Activated gamma-delta T cell treated with anti-CD3 and anti-CD28 coated beads, Interleukin-2, amount 50 U/mL, for 16 hours (primary cell): ENCODE results near the gene IQGAP2.
"Not testable (repeated sequence)": the region's sequence is repeated elsewhere in the genome, so short reads cannot be mapped to it uniquely, and the experiment has no call there.

ENCODE experiments used
- DNase-seq: peaks from one replicate; pipeline ENCODE4 v3.0.0-alpha.2; 2020; ENCODE audit warnings: low read depth

The IQGAP2 gene

DNA sequence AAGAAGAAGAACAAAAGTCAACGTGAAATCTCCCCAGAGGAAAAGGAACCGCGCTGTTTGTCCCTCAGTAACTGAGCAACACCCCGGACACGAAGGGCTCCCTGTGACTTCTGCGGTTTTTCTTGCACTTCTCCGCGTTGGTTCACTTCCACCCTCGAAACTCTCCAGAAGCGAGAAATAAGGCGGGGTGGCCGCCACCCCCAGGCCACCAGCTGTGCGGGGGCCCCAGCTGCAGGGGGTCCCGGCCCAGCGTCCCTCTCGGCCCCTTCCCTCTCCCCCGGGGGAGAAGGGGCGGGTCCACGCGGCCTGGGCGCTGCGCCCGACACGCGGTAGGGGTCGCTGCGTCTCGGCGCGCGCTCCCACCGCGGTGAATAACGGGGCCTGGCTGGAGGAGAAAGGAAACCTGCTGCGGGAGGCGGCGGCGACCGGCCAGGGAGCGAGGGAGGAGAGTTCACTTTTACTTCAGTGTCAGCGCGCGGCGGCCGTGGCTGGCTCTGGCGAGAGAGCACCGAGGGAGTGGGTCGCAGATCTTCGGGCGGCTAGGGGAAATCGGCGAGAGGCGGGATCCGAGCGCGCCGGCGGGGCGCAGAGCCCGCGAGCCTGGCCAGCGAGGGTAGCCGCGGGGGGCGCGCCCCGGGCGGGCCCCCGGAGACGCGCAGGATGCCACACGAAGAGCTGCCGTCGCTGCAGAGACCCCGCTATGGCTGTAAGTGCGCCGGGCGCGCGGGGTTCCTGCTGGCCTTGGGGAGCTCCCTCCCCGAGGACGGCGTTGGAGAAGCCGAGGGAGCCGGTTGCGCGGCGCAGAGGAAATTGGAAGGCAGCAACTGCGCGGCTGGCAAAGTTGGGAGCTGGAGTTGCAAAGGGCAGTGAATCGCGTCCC is at the start of gene IQGAP2:
TSS of gene IQGAP2 (plus strand) at position 400 of the 880 bp plus-strand sequence. CDS start at position 661, 261 bp downstream.
- peak; percentile 69 for DNase-seq

GRCh38 chr5:76356887-76357286 is 46.2 kb upstream of the IQGAP2 start:
- DNase-seq: no peak

DNA sequence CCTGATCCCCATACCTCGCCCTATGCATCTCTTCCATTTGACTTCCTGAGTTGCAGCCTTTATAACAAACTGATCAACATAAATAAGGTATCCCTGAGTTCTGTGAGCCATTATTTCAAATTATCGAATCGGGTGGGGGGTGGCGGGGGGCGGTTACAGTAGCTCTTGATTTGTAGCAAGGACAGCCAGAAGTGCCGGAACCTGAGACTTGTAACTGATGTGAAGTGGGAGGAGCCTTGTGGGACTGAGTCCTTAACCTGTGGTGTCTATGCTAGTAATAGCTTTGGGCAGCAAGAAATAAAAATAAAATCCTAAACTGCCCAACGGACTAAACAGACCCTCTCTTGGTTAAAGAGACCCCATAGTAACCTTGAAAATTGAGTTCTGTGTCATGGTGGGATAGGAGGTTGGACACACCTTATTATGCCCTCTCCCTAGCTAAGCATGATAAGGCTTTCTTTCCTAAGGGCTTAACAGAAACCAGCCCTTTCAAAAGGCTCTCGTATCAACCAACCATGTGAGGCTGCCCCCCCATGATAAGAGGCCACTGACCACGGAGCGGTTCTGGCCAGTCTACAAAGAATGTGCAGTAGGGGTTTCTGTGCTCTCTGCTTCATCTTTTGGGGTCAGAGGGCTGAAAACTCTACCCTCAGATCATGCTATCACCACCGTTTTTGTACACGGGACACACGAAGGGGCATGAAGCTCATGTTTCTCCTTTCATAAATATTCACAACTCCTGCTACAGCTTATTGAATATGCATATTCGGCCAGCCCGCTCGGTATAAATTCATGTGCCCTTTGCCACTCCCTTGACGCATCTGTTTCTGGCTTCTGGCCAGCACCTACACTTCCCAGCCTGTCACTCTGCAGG is 39.5 kb upstream of the IQGAP2 start:
- DNase-seq: no peak

DNA sequence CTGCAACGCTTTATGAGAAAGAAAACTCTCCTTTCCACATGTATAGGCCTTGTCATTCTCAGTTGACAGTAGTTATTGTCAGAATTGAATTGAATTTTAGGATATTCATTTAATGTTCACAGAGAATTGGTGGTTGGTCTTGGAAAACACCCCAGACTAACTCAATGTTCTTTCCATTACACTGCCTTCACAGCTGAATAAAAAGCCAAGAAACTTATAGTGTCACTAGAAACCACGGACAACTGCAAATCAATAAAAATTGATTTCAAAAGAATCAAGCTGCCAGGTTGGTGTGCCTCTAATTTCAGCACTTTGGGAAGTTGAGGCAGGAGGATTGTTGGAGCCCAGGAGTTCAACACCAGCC is 38.9 kb upstream of the IQGAP2 start:
- no peak for DNase-seq

- no peak for DNase-seq
Measured at GRCh38 chr5:76365561-76365960, 37.5 kb upstream of the IQGAP2 start.

DNA sequence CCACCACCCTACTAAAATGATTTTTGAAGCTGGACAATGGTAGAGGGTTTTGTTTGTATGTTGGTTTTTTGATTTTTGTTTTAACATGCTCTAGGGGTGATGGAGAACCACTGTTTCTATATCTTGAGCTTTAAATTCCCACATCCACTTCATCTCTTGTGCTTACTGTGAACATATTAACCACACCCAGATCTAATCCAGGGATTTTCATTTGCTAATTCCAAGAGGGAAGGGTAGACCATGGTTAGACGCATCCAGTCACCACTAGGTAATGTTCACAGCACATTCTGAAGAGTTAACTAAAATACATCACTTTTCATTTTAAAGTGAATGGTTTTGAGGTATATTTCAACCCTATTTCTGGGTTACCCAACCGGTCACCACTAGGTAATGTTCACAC is 36.5 kb upstream of the IQGAP2 start:
- no peak for DNase-seq

DNA sequence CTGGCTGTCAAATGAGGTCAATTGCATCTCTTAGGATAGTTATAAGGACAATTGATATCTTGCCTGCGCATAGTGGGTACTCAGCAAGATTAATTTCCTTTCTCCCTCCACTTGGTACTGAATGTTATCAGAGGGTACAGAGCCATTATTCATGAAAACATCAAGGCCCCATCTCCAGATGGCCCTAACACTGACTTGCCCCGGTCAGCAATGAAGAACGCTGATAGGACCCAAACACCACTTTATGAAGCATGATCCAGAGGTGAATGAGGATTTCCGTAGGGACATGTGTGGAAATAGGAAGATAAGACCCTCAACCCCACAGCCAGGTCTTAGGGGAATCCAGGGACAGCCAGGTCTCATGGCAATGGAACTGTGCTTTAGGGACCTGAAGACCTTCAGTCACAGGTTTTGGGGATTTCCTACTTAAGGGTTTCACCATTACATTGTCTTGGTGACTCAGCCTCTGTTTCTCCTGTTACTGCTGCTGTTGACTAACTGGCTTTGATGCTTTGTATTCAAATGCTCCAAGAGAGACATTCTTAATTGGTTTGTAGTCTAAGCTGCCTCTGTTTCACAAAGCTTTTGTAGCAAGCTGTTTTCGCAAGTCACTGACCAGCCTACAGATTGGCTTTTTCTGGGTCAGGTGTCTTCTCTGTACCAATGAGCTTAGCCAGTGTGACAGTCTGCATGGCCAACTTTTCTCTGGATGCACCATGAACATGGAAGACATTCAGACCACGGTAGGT is 35.3 kb upstream of the IQGAP2 start:
- DNase-seq: no peak

GRCh38 chr5:76368941-76369340 is 34.1 kb upstream of the IQGAP2 start:
- no peak for DNase-seq

DNA sequence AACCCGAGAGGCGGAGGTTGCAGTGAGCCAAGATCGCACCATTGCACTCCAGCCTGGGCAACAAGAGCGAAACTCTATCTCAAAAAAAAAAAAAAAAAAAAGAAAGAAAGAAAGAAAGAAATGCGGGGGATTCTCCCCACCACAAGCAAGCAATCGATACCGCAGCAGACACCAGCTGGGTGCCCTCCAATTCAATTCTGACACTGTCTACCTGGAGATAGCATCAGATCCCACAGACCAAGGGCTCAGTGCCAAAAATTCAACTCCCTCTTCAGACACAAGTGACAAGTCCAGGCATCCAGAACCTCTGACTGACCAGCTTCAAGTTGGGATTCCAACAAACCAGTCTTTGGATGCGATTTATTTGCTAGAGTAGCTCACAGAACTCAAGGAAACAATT is 33.4 kb upstream of the IQGAP2 start:
- not testable (repeated sequence) for DNase-seq

GRCh38 chr5:76371960-76372322 is 31.1 kb upstream of the IQGAP2 start:
- DNase-seq: no peak

DNA sequence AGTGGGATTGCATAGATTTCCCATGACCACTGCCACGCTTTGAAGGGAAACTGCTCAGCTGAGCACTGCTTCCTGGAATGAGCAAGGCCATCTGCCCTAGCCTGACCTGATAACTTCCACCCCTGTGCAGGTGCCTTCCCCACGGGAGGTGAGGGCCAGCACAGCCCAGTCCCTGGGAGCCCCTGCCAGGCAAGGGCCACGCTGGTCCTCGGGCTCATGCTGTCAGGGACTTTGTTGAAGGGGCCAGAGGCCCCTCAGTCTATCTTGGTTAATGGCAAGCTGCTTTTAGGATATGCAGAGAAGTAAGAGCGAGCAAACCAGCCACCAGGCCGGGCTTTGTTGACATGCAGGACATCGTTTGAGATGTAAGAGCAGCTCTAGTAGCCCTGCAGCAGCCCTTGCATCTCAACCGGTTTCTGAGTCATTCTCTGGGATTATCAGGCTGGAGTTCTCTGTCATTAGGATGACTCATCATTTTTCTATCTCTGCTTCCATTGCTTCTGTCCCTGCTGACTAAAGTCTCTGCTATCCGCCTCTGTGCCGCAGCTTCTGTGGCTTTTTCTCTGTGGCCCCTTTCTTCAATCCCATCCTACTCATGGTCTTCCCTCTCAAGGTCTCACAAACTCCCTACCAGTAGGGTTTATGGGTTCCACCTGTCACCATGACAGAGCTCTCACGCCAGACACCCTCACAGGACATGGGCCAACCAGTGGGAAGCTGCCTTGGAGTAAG is 30.6 kb upstream of the IQGAP2 start:
- no peak for DNase-seq

DNA sequence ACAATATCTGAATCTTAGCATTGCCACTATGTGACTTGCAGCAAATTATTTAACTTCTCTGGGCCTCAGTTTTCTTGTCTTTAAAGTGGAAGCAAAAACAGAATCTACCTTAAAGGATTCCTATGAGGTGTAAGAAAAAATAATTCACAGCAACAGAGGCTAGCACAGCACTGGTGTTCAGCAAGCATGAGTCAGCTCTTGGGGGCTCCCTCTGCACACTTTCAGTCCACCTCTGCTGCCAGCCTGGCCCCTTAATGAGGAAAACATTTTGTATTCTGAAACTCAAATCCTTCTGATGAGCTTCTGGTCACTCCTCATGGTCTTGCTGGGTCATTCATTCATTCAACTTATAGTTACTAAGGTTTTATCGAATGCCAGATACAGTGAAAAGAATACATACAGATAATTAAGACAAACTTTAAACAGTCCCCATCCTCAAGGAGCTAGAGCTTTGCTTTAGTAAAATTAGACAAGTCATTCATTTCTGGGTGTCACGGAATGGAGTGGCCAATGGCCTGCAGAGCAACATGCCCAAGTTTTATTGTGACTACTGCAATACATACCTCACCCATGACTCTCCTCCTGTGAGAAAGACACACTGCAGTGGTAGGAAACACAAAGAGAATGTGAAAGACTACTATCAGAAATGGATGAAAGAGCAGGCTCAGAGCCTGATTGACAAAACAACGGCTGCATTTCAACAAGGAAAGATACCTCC is 26.8 kb upstream of the IQGAP2 start:
- no peak for DNase-seq

GRCh38 chr5:76376866-76377230 is 26.2 kb upstream of the IQGAP2 start:
- DNase-seq: no peak

DNA sequence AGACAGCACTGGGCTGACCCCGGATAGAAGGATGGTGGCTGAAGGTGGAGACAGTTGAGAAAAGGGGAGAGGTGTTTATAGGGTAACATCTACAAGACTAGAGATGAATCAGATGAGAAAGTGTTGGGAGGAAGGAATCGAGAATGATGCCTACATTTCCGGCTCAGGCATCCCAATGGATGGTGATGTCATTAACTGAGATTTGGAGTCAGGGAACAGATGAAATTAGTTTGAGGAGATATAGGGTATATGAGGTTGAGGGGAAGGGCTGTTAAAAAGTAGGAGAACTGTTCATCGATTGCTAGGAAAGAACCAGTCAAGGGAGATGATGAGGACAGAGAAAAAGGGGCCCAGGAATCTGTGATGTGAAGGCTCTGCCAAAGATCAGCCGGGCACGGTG is 24.7 kb upstream of the IQGAP2 start:
- no peak for DNase-seq

DNA sequence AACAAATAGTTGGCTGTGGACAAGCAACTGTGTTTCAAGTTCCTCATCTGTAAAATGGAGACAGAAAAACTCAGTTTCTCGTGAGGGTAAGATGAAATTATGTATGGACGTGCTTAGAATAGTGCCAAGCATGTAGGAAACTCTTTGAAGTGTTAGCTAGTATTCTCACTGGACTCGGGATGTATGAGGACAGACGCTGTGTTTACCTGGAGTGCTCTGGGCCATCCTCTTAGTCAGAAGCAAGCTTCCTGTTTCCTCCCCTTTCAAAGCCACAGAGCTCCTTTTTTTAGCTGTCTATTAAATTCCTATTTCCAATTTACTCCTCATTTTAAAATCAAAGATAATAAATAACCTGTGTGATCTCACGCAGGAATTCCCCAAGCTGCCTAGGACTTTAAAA is 23.8 kb upstream of the IQGAP2 start:
- DNase-seq: no peak

DNA sequence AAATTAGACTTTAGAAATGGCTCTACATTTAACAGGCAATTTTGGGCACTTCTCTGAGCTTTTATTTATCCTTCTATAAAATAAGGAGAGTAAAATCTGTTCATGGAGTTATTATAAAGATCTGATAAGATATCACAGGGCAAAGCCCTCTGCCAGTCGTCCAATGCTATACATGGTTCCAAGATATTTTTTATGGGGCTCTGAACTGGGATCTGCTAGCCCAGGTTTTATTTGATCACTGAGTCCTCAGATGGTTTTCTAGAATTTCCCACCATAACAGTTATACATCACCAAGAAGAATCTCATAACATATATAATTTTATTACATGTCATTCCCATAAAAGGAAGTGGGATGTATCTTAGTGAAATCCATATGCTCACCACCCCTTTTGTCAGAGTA is 23.2 kb upstream of the IQGAP2 start:
- no peak for DNase-seq

DNA sequence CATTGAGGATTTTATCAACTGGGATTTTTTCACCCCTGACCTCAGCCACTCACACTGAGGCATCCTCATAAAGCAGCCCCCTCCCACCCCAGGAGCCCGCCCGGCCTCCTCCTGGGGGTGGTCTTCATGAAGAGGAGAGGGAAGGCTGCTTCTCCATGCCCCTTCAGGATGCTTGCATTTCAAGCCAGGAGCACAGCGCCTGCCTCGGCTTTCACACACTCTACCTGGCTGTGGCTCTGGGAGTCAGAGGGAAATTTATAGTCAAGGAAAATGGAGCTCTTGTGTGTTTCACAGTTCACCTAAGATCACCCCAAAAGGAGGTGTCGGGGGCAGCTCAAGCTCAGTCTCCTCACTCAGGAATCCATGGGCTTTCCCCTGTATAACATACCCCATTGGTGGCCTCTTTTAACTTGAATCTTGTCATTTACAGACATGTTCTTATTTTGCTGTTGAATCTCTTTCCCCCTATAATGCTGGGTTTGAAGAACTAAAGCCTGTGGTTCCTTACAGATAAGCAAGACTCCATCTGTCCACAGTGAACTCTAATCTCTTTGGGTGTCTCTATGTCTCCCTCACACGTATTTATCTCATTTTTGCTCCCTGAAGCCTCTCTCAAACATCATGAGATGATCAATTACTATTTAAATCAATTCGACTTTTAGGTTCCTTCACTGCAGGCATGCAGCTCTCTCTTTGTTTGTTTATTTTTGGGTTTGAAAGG is 22.6 kb upstream of the IQGAP2 start:
- no peak for DNase-seq

GRCh38 chr5:76383126-76383832 is 19.8 kb upstream of the IQGAP2 start:
- DNase-seq: no peak

GRCh38 chr5:76384189-76384588 is 18.9 kb upstream of the IQGAP2 start:
- DNase-seq: no peak

GRCh38 chr5:76384705-76385104 is 18.4 kb upstream of the IQGAP2 start:
- no peak for DNase-seq
